Activated CD4-positive, CD25-positive, alpha-beta regulatory T cell treated with anti-CD3 and anti-CD28 coated beads, Interleukin-2, amount 50 U/mL, for 16 hours (primary cell): Measurements from ENCODE around the gene GAL.

Source experiments
- DNase-seq: peaks from one replicate; pipeline ENCODE4 v3.0.0-alpha.2; 2020; ENCODE audit warnings: low read depth, low spot score

GAL gene

DNA sequence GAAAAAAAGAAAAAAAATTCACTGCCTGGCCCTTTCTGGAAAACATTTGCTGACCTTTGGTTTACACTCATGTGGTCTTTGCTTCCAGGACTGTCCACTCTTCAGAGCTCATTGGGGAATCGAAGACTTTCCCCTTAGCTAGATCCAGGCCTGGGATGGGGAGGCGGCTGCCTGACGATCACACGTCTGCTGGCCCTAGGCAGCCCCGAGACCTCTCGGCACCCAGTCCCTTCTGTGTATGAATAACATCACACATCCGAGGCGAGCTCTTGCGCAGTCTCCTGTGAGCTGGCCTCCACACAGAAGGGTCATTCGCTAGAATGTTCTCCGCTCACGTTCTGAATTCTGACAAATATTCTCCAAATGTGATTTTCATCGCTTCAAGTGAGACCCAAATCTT, 25.7 kb upstream of the GAL start:
- DNase-seq = no peak

DNA sequence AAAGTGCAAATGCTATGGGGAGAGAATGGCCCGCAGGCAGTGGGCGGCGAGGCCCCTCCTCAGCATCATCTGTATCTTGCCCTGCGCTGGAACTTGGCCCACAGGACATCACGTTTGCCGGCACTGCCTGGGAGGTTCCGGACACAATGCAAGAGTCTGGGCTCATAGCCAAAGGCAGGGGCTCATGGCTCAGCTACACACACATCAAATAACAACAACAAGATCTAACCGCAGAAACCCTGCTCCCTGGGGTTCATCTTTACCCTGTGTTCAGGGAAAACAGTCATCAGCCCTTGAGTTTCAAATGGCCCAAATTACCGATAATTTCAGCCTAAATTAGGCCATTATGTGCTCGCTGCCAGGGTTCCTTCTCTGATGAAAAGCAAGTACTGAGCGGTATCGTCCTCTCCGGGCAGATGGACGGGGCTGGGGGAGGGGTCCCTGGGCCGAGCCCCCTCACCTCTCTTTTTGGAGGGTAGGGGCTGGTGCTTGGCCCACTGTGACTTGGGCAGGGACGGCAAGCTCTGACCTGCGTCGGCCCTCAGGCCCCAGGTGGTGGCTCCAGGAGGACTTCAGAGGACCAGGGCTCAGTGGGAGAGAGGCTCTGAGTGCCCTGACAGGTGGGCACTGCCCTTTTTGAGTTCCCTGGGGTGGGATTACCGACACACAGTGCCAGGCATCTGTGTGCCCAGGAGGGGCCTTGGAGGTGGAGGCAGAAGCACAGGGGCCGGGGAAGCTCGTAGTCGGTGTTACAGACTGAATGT, 25.0 kb upstream of the GAL start:
- no peak for DNase-seq

DNA sequence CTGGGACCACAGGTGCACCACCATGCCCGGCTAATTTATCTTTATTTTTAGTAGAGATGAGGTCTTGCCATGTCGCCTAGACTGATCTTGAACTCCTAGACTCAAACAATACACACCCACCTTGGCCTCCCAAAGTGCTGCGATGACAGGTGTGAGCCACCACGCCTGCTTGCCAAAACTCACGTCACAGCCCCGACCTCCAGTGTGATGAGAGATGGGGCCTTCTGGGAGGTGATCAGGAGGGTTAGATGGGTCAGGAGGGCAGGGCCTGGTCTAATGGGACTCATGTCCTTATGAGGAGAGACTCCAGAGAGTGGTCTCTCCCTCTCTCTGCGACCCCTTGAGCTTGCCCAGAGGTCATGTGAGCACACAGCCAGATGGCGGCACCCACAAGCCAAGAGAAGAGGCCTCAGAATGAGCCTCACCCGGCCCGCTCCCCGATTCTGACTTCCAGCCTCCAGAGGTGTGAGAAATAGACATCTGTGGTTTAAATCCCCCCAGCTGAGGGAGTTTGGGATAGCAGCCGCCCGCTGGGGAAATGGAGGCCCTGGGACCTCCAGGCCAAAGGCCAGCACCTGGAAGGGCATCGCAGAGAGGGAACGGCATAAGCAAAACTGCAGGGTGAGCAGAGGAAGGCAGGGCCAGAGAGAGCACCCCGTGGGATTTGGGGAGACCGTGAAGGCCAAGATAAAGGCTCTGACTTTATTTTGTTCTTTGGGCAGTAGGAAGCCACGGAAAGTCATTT, 24.1 kb upstream of the GAL start:
- no peak for DNase-seq

DNA sequence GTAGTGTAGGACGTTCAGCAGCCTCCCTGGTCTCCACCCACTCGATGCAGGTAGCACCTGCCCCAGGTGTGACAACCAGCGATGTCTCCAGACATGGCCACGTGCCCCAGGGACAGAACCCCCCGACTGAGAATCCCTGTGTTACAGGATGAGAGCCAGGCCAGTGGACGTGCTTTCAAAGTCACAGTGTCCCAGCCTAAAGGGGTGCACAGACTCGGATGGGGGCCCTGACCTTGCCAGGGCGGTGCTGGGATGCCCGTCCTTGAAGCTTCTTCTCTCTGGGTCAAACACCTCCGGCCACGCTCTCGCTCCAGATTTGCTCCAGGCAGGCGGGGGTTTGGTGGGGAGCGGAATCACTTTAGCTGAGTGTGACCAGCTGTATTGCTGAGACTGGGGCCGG, 23.3 kb upstream of the GAL start:
- DNase-seq = no peak

DNA sequence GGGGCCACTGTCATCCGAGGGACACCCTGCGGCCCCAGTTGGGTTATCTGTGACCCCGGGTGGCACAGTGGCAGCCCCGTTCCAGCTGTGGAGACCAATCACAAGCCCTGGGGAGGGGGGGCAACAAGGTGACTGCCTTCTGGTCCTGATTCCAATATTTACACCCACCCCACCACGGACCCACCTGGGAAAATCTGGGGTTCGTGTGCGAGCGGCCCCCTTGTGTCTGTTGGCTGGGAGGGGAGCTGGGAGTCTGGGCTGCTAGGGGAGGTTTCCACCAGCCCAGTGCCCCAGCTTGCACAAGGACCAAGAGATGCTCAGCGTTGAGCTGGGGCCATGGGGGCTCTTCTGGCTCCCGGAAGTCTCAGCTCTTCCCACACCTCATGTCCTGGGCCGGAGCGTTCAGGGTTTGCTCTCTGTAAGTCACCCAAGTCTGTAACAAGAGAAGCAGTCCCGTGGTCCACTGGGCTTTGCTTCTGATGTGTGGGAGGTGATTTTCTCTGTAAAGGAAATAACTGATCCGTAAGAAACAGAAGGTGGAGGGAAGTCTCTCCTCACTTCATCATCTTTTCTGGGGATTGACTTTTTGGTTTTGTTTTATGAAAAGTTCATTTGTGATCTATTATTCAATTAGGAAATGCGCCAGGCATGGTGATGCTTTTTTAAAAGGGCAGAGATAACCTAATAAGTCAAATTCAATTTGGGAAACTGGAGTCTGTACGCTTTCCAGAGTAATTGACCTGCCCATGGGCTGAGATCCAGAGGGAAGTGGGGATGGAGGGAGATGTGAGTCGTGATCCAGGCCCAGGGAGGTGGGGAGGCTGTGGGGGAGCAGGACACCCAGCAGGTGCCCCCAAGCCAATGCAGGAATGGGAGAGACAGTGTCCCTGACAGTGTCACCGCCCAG, 22.4 kb upstream of the GAL start:
- DNase-seq = no peak

DNA sequence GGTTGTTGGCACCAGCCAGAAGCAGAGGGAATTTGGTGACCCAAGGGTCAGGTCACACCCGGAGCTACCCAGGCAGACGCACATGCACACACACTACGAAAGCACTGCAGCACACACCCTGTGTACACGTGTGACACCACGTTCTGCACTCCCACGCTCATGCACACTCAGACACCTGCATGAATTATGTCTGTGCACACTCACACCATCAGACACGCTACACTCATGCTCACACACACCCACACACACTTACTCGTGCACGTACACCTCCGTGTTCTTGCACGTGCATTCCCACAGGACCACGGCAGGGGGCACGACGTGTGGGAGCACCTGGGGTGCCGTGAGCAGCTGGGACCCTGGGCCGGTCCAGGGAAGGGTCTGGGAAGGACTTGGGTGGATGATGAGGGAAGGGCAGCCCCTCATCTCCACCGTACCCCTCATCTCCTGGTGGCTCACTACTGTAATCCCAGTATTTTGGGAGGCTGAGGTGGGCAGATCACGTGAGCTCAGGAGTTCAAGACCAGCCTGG, 20.8 kb upstream of the GAL start:
- no peak for DNase-seq

DNA sequence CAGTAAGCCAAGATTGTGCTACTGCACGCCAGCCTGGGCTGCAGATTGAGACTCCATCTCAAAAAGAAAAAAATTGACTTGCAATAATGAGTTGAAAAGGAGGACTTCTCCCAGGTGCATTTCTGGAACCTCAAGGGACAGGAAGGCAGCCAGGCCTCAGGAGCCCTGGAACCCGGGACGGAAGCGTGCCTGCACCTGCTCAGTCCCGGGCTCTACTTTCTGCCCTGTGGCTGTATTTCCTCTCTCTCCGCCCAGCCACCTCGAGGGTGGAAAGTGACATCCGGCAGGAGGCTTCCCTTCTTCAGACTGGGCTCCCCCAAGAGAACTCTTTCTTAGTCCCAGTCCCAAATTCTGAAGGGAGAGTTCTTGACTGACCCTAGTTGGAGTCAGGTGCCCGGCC, 20.2 kb upstream of the GAL start:
- DNase-seq = no peak

DNA sequence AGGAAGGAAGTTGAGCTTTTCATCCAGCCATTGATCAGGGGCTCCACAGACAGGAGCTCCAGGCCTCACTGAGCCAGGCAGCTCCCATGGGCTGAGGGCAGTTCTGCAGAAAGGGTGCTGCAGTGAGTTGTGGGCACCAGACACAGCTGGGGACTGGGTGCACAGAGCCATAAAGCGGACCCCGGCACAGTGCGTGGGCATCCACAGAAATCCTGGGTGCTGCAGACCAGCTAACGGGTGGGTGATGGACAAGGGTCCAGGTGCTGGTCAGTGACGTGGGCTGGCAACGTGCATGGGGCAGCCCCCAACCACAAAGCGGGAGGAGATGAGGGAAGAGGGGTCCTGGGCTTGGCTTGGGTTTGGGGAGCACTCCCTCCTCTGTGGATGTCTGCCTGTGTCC, 19.4 kb upstream of the GAL start:
- DNase-seq = no peak

DNA sequence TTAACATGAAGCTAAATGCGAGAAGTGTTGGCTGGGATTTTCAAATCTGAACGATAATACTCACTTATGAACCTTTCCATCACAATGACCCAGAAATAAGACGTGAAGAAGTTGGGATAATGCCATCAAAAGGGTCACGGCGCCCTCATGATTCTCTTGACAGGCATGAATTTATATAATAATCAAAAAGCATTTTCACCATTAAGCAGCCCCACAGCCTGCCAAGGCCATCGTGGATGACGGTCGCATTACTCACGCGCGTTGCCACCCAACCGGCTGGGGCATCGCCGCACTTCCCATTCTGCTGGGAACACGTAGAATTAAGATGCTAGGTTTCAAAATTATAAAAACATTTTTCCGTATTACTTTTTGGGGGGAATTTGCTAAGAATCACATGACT, 18.9 kb upstream of the GAL start:
- DNase-seq = no peak

DNA sequence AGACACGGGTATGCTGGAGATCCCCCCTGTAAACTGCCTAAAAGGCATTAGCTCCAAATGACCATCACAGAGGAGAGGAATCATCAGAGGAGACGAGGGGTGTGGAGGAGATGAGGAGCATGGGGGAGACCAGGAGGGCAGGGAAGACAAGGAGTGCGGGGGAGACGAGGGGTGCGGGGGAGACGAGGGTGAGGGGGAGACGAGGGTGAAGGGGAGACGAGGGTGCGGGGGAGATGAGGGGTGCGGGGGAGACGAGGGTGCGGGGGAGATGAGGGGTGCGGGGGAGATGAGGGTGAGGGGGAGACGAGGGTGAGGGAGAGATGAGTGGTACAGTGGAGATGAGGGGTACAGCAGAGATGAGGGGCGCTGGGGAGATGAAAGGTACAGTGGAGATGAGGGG, 17.5 kb upstream of the GAL start:
- no peak for DNase-seq

DNA sequence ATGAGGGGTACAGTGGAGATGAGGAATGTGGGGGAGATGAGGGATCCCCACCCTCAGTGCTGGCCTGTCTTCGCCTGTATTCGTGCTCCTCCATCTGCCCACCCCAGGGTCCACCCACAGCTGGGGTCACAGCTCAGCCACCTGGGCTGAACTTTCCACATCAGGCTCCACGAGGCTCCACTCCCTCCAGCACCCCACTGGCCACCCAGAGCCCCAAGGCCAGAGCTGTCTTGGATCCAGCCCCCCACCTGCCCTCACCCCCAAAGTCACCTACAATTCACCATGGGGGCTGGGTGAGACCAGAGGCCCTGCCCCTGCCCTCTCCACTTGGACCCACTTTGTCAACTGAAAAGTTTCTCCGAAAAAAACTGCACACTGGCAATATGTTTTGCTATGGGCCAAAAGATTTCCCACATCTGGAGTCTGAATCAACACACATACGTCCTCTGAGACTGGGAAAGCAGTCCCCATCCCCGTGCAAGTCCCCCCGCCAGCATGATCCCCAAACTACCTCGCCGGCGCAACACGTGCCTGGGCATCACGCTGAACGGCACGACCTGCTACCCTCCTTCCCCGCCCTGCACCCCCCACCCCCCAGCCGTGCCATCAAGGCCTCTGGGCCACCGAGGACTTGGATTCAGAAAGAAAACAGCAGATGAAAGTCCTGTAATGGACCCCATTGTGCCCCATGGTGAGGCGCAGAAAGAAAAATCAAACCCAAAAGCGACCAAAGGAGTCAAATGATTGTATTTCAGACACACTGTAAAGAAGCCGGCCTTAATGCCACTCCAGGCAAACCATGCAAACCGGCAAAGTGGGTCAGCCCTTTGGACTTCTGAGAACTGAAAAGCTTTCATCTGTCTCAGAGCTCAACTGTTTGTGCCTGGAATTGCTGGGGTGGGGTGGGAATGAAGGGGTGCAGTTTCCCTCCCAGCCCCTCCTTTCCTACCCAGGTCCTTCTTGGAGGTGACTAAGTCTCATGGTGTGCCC, 16.5 kb upstream of the GAL start:
- DNase-seq = no peak

DNA sequence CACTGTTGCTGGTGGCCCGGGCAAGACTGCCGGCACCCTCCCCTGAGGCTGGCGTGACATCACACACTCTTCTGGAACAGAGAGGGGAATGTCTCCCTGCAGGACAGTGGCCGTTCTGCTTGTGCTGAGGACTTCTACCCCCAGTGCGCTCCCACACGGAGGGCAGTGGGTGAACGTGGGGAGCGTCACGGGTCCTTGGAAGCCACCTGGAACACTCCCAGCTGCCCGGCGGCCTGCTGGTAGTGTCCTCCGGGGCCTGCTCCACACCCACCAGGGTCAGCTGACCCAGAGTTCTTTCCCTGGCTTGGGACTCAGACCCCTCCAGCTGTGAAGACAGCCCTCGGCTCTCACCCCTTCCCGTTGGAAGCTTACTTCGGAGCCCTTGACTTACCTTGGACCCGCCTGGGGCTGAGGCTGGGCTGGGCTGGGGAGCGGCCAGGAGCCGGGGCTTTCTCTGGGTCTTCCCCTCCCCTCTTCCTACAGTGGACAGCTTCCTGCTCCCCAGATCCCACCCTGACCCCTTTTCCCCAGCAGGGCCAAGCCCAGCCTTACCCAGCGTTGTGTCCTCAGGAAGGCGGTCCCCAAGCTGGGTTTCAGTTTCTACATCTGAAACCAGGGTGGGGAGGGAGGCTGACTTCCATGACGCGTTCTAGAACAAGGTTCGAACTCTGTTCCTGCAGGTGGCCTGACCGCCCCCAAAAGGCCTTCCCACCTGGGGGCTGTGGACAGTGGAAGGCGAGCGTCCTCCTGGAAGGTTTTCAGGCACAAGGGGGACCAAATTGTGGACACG, 14.8 kb upstream of the GAL start:
- DNase-seq = no peak

DNA sequence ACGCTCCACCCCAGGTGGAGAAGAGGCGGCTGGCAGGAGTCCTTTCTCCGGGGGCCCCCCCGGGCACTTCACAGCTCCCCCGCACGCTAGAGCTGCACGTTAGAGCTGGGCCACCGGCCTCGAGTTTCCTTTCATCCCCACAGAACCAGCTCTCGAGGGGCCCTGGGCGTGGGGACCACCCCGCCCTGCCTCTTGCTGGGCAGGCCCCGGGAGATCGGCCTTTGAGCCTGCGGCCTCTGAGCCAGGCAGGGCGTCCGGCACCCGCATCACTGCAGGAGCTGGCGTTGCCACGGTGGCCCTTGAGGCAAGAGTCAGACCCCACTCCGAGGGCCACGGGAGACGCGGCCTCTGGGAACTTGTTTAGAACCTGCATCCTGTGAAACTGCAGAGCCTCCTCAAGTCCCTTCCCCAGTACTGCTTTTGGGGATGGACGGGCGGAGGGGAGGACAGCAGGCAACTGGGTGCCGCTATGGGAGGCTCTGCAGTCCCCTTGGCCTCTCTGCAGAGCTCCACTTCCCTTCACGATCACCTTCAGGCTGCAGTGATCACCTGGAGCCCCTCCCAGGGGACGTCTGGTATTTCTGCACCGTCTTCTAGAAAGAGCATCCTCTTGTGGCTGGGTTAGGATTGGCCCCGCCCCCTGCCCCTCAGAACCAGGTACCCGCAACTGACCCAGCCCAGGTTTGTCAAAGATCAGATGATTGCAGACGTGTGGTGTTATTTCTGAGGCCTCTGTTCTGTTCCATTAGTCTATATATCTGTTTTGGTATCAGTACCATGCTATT, 13.9 kb upstream of the GAL start:
- DNase-seq = no peak

DNA sequence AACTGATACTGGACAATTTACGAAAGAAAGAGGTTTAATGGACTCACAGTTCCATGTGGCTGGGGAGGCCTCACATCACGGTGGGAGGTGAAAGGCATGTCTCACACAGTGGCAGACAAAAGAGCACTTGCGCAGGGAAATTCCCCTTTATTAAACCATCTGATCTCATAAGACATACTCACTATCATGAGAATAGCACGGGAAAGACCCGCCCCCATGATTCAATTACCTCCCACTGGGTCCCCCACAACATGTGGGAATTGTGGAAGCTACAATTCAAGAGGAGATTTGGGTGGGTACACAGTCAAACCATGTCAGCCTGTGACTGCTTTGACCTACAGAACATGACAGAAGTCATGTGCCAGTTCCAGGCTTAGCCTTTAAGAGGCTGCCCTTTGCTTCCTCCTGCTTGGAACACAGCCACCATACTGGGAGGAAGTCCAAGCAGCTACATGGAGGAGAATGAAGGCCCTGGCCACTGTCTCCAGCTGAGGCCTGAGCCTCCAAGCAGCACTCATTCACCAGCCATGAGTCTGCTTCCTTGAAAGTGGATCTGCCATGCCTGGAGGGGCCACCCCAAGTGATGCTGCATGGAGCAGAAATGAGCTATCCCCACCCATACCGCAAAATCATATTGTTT, 10.9 kb upstream of the GAL start:
- no peak for DNase-seq

DNA sequence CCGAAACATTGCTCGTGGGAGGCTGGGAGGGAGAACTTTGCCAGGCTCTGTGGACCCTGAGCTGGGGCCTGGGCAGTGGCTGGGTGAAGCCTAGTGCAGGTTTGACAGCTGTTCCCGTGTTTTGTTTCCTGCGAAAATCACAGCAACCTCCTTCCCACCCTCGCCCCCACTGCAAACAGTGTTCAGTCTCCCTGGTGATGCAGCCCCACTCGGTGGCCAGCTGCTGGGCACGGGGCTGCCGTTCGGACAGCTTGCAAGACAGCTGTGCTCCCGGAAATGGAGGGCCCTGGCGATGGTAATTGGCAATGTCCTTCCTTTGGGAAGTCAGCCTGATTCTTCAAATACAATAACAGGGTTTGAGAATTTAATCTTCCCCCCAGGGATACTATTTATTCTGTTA, 10.4 kb upstream of the GAL start:
- no peak for DNase-seq

DNA sequence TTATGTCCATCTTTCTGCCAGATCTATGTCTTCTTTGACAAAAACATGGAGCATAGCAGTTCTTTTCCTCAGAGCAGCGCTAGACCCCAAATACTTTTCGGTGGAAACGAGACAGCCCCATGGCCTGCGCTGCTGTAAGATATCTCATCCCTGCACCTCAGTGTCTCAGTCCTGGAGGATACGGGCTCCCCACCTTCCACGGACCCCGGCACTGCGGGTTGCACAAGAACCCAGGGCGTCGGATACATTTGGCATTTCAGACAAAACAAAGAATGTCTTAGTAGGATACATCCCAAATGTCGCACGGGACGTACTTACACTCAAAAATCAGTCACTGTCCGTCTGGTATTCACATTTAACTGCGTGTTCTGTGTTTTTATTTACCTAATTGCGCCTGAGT, 9.9 kb upstream of the GAL start:
- no peak for DNase-seq

DNA sequence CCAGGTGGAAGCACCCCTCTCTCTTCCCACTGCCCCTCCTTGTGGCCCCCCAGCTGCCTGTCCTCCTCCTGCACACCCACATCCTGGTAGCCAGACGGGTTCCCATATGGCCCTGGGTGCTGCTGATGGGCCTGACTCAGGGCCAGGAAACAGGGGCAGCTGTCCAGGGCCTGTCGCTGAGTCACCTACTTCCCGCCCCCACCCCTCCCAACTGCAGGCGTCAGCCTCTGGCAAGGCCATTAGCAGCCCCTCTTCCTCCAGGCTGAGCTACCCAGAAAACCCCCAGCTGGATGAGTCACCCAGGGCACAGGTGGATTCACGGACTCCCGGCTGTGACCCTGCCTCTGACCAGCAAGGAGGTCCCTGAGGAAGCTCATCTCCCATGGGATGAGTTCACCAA, 6.9 kb upstream of the GAL start:
- no peak for DNase-seq

DNA sequence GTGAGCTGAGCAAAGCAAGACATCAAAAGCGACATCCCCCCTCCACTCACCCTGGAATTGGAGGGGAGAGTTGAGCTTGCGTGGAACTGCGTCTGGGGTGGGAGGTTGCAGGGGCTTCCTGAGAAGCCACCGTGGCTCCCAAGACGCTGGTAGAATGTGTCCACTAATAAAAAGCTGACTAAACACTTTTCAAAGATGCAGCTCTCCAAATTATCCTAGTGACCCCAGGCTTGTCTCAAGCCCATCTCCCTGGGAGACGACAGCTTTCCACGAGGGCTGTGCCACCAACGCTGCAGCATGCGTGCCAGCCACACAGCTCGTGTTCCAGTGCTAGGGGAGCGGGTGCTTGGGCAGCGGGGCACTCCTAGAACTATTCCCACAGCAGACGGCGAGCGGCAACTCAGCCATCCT, 6.3 kb upstream of the GAL start:
- no peak for DNase-seq
